SH-SY5Y (cell line): ENCODE results near the gene GPR82.

ENCODE experiments used
- GATA2 ChIP-seq: IDR thresholded peaks from 2 replicates; pipeline ENCODE4 v1.6.1; 2011; ENCODE audit warnings: mild to moderate bottlenecking, low read depth, low read length
- GATA3 ChIP-seq: IDR thresholded peaks from 2 replicates; pipeline ENCODE4 v1.6.1; 2011; ENCODE audit warnings: low read depth, mild to moderate bottlenecking, low read length, moderate library complexity

GRCh38 chrX:41688156-41688555, 35.8 kb upstream of the GPR82 start:
- no peak for TF ChIP-seq GATA3
- TF ChIP-seq GATA2, result no peak
